ENCODE data around the gene PPP3CB. TPM values are rescaled to one million over a fixed set of nuclear protein-coding genes. Genes with fewer than 3 reads are reported as not detected.
A peak's percentile ranks its signal among the peaks of the same experiment; 100 is the strongest.

The PPP3CB gene
- total RNA-seq, 4 donors from 2014 or later = 60.1 to 91.6 (median 68.7) TPM

- DNase-seq = no peak
- intact Hi-C loops (cut with DNase I; ENCODE audit: low total_unique reads) (no loop called here), in situ Hi-C loops (cut with MboI; ENCODE audit: low sequenced_read_pairs in 4 of 4) (no loop called here)
- ATAC-seq = no peak
- Histone ChIP-seq H3K27me3 (no peaks in the 10 kb centered on the region), H3K4me1 (peaks cover 12 to 25% of the 10 kb centered on the region in 2 donors), H3K9me3 (no peaks in the 10 kb centered on the region), H3K27ac (peak overlapping the region in 1 of 4 donors; percentile 71), H3K36me3 (peaks cover 0 to 20% of the 10 kb centered on the region in 2 donors), H3K4me3 (no peak overlapping the region)
- TF ChIP-seq POLR2A (IDR thresholded peaks at IDR 0.05) = no peak
- no peak for TF ChIP-seq CTCF (IDR thresholded peaks at IDR 0.05 in 4 of 5, conservative IDR thresholded peaks at IDR 0.05 in 1 of 5)
Measured at GRCh38 chr10:73439055-73439454, 56.8 kb downstream of the PPP3CB start.

DNA sequence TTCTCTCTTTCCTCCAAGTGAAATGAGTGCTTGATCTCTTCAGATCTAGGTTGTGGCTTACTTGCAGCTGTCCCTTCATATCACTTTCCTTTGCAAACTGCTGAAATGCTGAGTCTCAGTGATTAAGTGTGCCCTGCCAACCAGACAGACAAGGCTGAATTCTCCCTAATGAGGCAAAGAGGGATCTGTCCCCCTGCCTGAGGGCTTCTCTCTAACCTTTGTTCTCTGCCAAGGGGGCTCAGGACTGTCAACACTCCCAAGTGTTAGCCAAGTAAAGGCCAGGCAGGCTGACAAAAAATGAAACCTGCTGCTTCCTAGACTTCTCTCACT is 62.3 kb downstream of the PPP3CB start, which contains the start of gene MSS51:
TSS of gene MSS51 (minus strand) at position 24 of the 330 bp plus-strand sequence. CDS start 5,277 bp downstream, outside the sequence.
- peak within 1 kb of the TSS; percentile 77 to 88 (median 83) for H3K27ac ChIP-seq
- ATAC-seq = peak; percentile 95 to 97

GRCh38 chr10:73432646-73433537 is 62.9 kb downstream of the PPP3CB start:
- no peak for DNase-seq
- in situ Hi-C loops (cut with MboI; ENCODE audit: low sequenced_read_pairs in 4 of 4) (no loop called here), intact Hi-C loops (cut with DNase I; ENCODE audit: low total_unique reads) (no loop called here)
- H3K9me3 ChIP-seq = no peaks in the 10 kb centered on the region
- TF ChIP-seq CTCF (IDR thresholded peaks at IDR 0.05 in 4 of 5, conservative IDR thresholded peaks at IDR 0.05 in 1 of 5) (no peak), POLR2A (IDR thresholded peaks at IDR 0.05) (no peak)
- H3K4me1 ChIP-seq = peaks cover 42 to 48% of the 10 kb centered on the region in 2 donors
- peak; percentile 36 to 66 for ATAC-seq
- peaks cover 0 to 20% of the 10 kb centered on the region in 2 donors for H3K36me3 ChIP-seq
- H3K27ac ChIP-seq = peak overlapping the region; percentile 77 to 88 (median 83)
- H3K27me3 ChIP-seq = no peaks in the 10 kb centered on the region
- H3K4me3 ChIP-seq = peak overlapping the region; percentile 37 to 55 (median 47)

More for the DNA sequence above, 62.3 kb downstream of the PPP3CB start, which contains the start of gene MSS51:
- Histone ChIP-seq H3K27me3 (no peaks in the 10 kb centered on the region), H3K4me3 (peak within 1 kb of the TSS; percentile 37 to 55 (median 47)), H3K36me3 (peaks cover 0 to 18% of the 10 kb centered on the region in 2 donors), H3K4me1 (peaks cover 42 to 48% of the 10 kb centered on the region in 2 donors), H3K9me3 (no peaks in the 10 kb centered on the region)
- peak; percentile 5 to 66 for DNase-seq
- intact Hi-C loops (cut with DNase I; ENCODE audit: low total_unique reads) = no loop called here
- in situ Hi-C loops (cut with MboI; ENCODE audit: low sequenced_read_pairs in 4 of 4) = no loop called here
- no peak for TF ChIP-seq CTCF (IDR thresholded peaks at IDR 0.05 in 4 of 5, conservative IDR thresholded peaks at IDR 0.05 in 1 of 5)
- no peak for TF ChIP-seq POLR2A (IDR thresholded peaks at IDR 0.05)

GRCh38 chr10:73426318-73426717 is 69.5 kb downstream of the PPP3CB start:
- intact Hi-C loops (cut with DNase I; ENCODE audit: low total_unique reads) = no loop called here
- Histone ChIP-seq H3K27ac (peak overlapping the region in 1 of 4 donors; percentile 30), H3K4me1 (peaks cover 20 to 25% of the 10 kb centered on the region in 2 donors), H3K36me3 (peaks cover 0 to 64% of the 10 kb centered on the region in 2 donors), H3K27me3 (no peaks in the 10 kb centered on the region), H3K4me3 (no peak overlapping the region), H3K9me3 (no peaks in the 10 kb centered on the region)
- ATAC-seq (no peak), DNase-seq (no peak)
- TF ChIP-seq CTCF (IDR thresholded peaks at IDR 0.05 in 4 of 5, conservative IDR thresholded peaks at IDR 0.05 in 1 of 5) (no peak), POLR2A (IDR thresholded peaks at IDR 0.05) (no peak)
- in situ Hi-C loops (cut with MboI; ENCODE audit: low sequenced_read_pairs in 4 of 4) = no loop called here

Data from gastrocnemius medialis (tissue), 4 donors.